HepG2 (cell line): ENCODE measurements around the gene PTH. TPM values are rescaled to one million over a fixed set of nuclear protein-coding genes. Genes with fewer than 3 reads are reported as not detected.

Experiments used
- ATAC-seq: fragments of 200-7000 bp; cut with Tn5 transposase; 3 replicates; pipeline ENCODE4 v1.9.1; 2020; ENCODE audit warnings: mild to moderate bottlenecking, moderate library complexity
- BruUV-seq: library from RNA; stranded (reverse); fragments of 400-500 nt; replicated peaks from 2 replicates; lab custom pipeline; 2021; lab: Mats Ljungman, UMichigan
- CTCF ChIA-PET: fragments of 300-600 bp; formaldehyde crosslinking; extraction: SDS; loops from one replicate; lab custom pipeline; 2021; ENCODE audit warnings: low total read pairs, inconsistent platforms, low intra/inter-chr PET ratio; lab: Yijun Ruan, JAX
- POLR2A ChIA-PET: fragments of 350-600 bp; sonication (Branson Sonifier 250); formaldehyde crosslinking; loops from one replicate; lab custom pipeline; 2020; ENCODE audit warnings: antibody characterized with exemption, inconsistent platforms; lab: Yijun Ruan, JAX
- DNase-seq: peaks from one replicate; pipeline ENCODE4 v3.0.0-alpha.2; 2015; ENCODE audit warnings: low spot score
- FAIRE-seq: peaks from 3 replicates; lab custom pipeline; 2011; peaks lifted over from hg19 to GRCh38; lab: Jason Lieb, UNC
- H2AFZ ChIP-seq: one replicate; pipeline ENCODE4 v1.6.1; 2011; ENCODE audit warnings: low read length, inconsistent platforms
- H3K27ac ChIP-seq: fragments of 300-600 bp; 3 replicates; pipeline ENCODE4 v1.8.0; 2011; ENCODE audit warnings: mixed run types, mild to moderate bottlenecking, mixed read lengths, low read length, inconsistent platforms; ENCODE audit not compliant: insufficient read depth; ENCODE audit errors: extremely low read length
- H3K27me3 ChIP-seq, 2 experiments: fragments of 200-600 bp in 1 of 2; 2 replicates in 1 of 2; 3 replicates in 1 of 2; pipeline versions ENCODE4 v1.6.0 to v1.8.0; 2011; ENCODE audit warnings: low read length in 2 of 2, mild to moderate bottlenecking in 2 of 2, moderate library complexity in 2 of 2, inconsistent platforms in 1 of 2; ENCODE audit not compliant: insufficient read depth in 2 of 2, control insufficient read depth in 1 of 2
- H3K36me3 ChIP-seq, 2 experiments: fragments of 200-600 bp in 1 of 2; replicated peaks in 1 of 2; 2 replicates in 1 of 2; 3 replicates in 1 of 2; pipeline versions ENCODE4 v1.5.1 to v1.8.0; 2011; ENCODE audit warnings: low read length in 2 of 2, inconsistent platforms in 1 of 2; ENCODE audit not compliant: insufficient read depth in 2 of 2, control insufficient read depth in 1 of 2
- H3K4me1 ChIP-seq: 2 replicates; pipeline ENCODE4 v1.5.1; 2012; ENCODE audit warnings: low read length, inconsistent platforms; ENCODE audit not compliant: insufficient read depth
- H3K4me2 ChIP-seq: 2 replicates; pipeline ENCODE4 v1.6.0; 2011; ENCODE audit warnings: low read depth, low read length, inconsistent platforms
- H3K4me3 ChIP-seq, 3 experiments: fragments of 200-600 bp in 1 of 3; sonication (generic), shearing (Covaris generic) in 1 of 3; replicated peaks in 1 of 3; 2 replicates each; pipeline ENCODE4 v1.5.1; 2011 to 2016; ENCODE audit warnings: low read length in 3 of 3, inconsistent platforms in 2 of 3, low read depth in 2 of 3, mild to moderate bottlenecking in 2 of 3, control low read depth in 1 of 3, mixed read lengths in 1 of 3; ENCODE audit not compliant: insufficient read depth in 1 of 3
- H3K79me2 ChIP-seq: one replicate; pipeline ENCODE4 v1.6.1; 2011; ENCODE audit warnings: low read length, inconsistent platforms; ENCODE audit not compliant: insufficient read depth
- H3K9ac ChIP-seq: 2 replicates; pipeline ENCODE4 v1.6.0; 2011; ENCODE audit warnings: mild to moderate bottlenecking, low read depth, low read length, inconsistent platforms; ENCODE audit not compliant: insufficient read depth
- H3K9me3 ChIP-seq: 2 replicates; pipeline ENCODE4 v1.5.1; 2012; ENCODE audit warnings: mild to moderate bottlenecking, low read length
- H4K20me1 ChIP-seq: 2 replicates; pipeline ENCODE4 v1.6.0; 2011; ENCODE audit warnings: inconsistent platforms, mild to moderate bottlenecking, low read length, moderate library complexity; ENCODE audit not compliant: insufficient read depth
- BORCS8-MEF2B ChIP-seq: sonication (generic); formaldehyde crosslinking; IDR thresholded peaks from 2 replicates; pipeline ENCODE4 v1.8.0; 2022; ENCODE audit warnings: mild to moderate bottlenecking, missing genetic modification reagents
- ESRRA ChIP-seq: sonication (generic); formaldehyde crosslinking; IDR thresholded peaks from 2 replicates; pipeline ENCODE4 v1.5.1; 2020; ENCODE audit warnings: mild to moderate bottlenecking, low read depth, missing genetic modification reagents
- FLYWCH1 ChIP-seq: sonication (generic); formaldehyde crosslinking; IDR thresholded peaks from 2 replicates; pipeline ENCODE4 v1.8.1; 2023; ENCODE audit warnings: mild to moderate bottlenecking, missing genetic modification reagents
- HNRNPUL1 ChIP-seq: fragments of 200-400 bp; formaldehyde crosslinking; IDR thresholded peaks from 2 replicates; pipeline ENCODE4 v1.6.1; 2017; ENCODE audit warnings: low read depth, mild to moderate bottlenecking, low read length, moderate library complexity
- HOXA9 ChIP-seq: sonication (generic); formaldehyde crosslinking; IDR thresholded peaks from 2 replicates; pipeline ENCODE4 v1.8.1; 2022; ENCODE audit warnings: missing genetic modification reagents, mild to moderate bottlenecking, moderate library complexity, borderline replicate concordance
- MIER3 ChIP-seq: IDR thresholded peaks from 2 replicates; pipeline ENCODE4 v1.6.1; 2016; ENCODE audit warnings: missing compliant biosample characterization, borderline replicate concordance
- NBN ChIP-seq: fragments of 450-650 bp; conservative IDR thresholded peaks from 2 replicates; pipeline ENCODE4 v1.6.1; 2017
- PCBP2 ChIP-seq: fragments of 200-400 bp; formaldehyde crosslinking; optimal IDR thresholded peaks from 2 replicates; pipeline ENCODE3; 2018; ENCODE audit warnings: low read length, low read depth; ENCODE audit not compliant: poor library complexity, severe bottlenecking
- PHB2 ChIP-seq: fragments of 450-650 bp; IDR thresholded peaks from 2 replicates; pipeline ENCODE4 v1.6.1; 2018; ENCODE audit not compliant: partially characterized antibody
- POGZ ChIP-seq: sonication (generic); formaldehyde crosslinking; IDR thresholded peaks from 2 replicates; pipeline ENCODE4 v1.4.0; 2020; ENCODE audit warnings: mild to moderate bottlenecking, missing genetic modification reagents
- SKIL ChIP-seq: sonication (generic); formaldehyde crosslinking; IDR thresholded peaks from 2 replicates; pipeline ENCODE4 v1.8.0; 2022; ENCODE audit warnings: missing genetic modification reagents, mild to moderate bottlenecking, moderate library complexity, borderline replicate concordance
- STAT5B ChIP-seq: sonication (generic); formaldehyde crosslinking; IDR thresholded peaks from 2 replicates; pipeline ENCODE4 v1.4.0; 2020; ENCODE audit warnings: missing genetic modification reagents
- SUZ12 ChIP-seq: fragments of 150-350 bp; IDR thresholded peaks from 2 replicates; pipeline ENCODE4 v1.6.1; 2014; ENCODE audit warnings: low read depth, low read length
- ZNF280D ChIP-seq: sonication (generic); formaldehyde crosslinking; IDR thresholded peaks from 2 replicates; pipeline ENCODE4 v1.5.1; 2020; ENCODE audit warnings: mild to moderate bottlenecking, missing genetic modification reagents
- ZNF567 ChIP-seq: sonication (generic); formaldehyde crosslinking; IDR thresholded peaks from 2 replicates; pipeline ENCODE4 v1.8.1; 2023; ENCODE audit warnings: mild to moderate bottlenecking, missing genetic modification reagents, borderline replicate concordance
- ZNF770 ChIP-seq: sonication (generic); formaldehyde crosslinking; IDR thresholded peaks from 2 replicates; pipeline ENCODE4 v1.5.0; 2020; ENCODE audit warnings: mild to moderate bottlenecking, missing genetic modification reagents
- ZNF800 ChIP-seq: sonication (generic); formaldehyde crosslinking; IDR thresholded peaks from 2 replicates; pipeline ENCODE4 v1.4.0; 2020; ENCODE audit warnings: missing genetic modification reagents
- WGBS: methylation state at CpG from one replicate; pipeline ENCODE4 v1.1.6; 2017; ENCODE audit warnings: low lambda C conversion rate; 5-methylcytosine and 5-hydroxymethylcytosine counted together
- in situ Hi-C: cut with HindIII; loops from 2 replicates; pipeline ENCODE4 v1.10.0; 2017; ENCODE audit warnings: low pct_unique_long_range_greater_than_20kb; ENCODE audit not compliant: extremely low pct_ligation_motif_present
- intact Hi-C: fragments of 100-400 bp; cut with micrococcal nuclease; formaldehyde crosslinking; loops from one replicate; pipeline ENCODE4 v1.10.0; 2022; ENCODE audit not compliant: unreplicated experiment
- polyA plus RNA-seq, 8 experiments: library from polyadenylated mRNA; depleted of rRNA in 3 of 8; stranded (reverse) in 7 of 8; unstranded in 1 of 8; fragments of >200 nt; fragmentation: Illumina TruSeq in 4 of 8; extraction: Trizol in 4 of 8; gene quantifications; 2 replicates each; pipeline versions ENCODE4 v1.2.1 to v1.2.3, GENCODE V29; 2011 to 2016; ENCODE audit warnings: low read depth in 4 of 8, missing spikeins in 1 of 8, mixed read lengths in 1 of 8; ENCODE audit not compliant: insufficient read depth in 1 of 8
- total RNA-seq, 5 experiments: library from RNA; depleted of rRNA; stranded (reverse); fragments of >200 nt; fragmentation: Illumina TruSeq; extraction: Trizol; gene quantifications; 2 replicates each; pipeline ENCODE4 v1.2.3, GENCODE V29; 2016; ENCODE audit warnings: low read depth in 1 of 5

Gene PTH
- total and polyA plus RNA-seq, 2 of the 13 experiments (the other 11 are each of a cell fraction or from before 2014, with no cell fraction given), result not detected

- no peak for ATAC-seq
- in situ Hi-C loops (no loop called here), intact Hi-C loops (no loop called here)
- 98% methylated on average over 2 of the region's 2 CpGs for WGBS
- Histone ChIP-seq H3K36me3 (no peaks in the 10 kb centered on the region), H3K27me3 (no peaks in the 10 kb centered on the region; a peak in 1 of 5 replicates), H3K79me2 (peaks cover 3% of the 10 kb centered on the region), H3K4me1 (no peaks in the 10 kb centered on the region), H3K4me2 (no peak overlapping the region), H3K9ac (no peak overlapping the region), H2AFZ (no peak overlapping the region), H3K4me3 (no peak overlapping the region), H3K27ac (no peak overlapping the region), H3K9me3 (no peaks in the 10 kb centered on the region), H4K20me1 (no peaks in the 10 kb centered on the region)
- DNase-seq, result no peak
- CTCF ChIA-PET, result no interaction called here
- BruUV-seq, result no TSS peak
- FAIRE-seq, result no peak
- POLR2A ChIA-PET, result no interaction called here
- TF ChIP-seq FLYWCH1, result no peak
- TF ChIP-seq BORCS8-MEF2B (CRISPR knock-in tag), result no peak
- TF ChIP-seq HNRNPUL1, result no peak
- TF ChIP-seq ZNF800 (CRISPR knock-in tag), result no peak
- no peak for TF ChIP-seq PHB2
- TF ChIP-seq ZNF770 (CRISPR knock-in tag), result no peak
- TF ChIP-seq ZNF280D (CRISPR knock-in tag), result no peak
- no peak for TF ChIP-seq ZNF567 (CRISPR knock-in tag)
- TF ChIP-seq PCBP2, result no peak
- no peak for TF ChIP-seq MIER3 (CRISPR knock-in tag)
- no peak for TF ChIP-seq HOXA9 (CRISPR knock-in tag)
- TF ChIP-seq SUZ12, result no peak
- no peak for TF ChIP-seq POGZ (CRISPR knock-in tag)
- TF ChIP-seq SKIL (CRISPR knock-in tag), result no peak
- no peak for TF ChIP-seq STAT5B (CRISPR knock-in tag)
- no peak for TF ChIP-seq NBN
- TF ChIP-seq ESRRA (CRISPR knock-in tag), result no peak
These were observed 46.9 kb downstream of the PTH start for GRCh38 chr11:13448876-13449275.
